ENCODE data around the gene OPRM1. TPM values are rescaled to one million over a fixed set of nuclear protein-coding genes. Genes with fewer than 3 reads are reported as not detected.

OPRM1 gene
- total RNA-seq, 4 donors from 2014 or later, result not detected

GRCh38 chr6:154223296-154223695 lies 184.3 kb downstream of the OPRM1 start:
- H3K27me3 ChIP-seq, result no peaks in the 10 kb centered on the region
- H3K9me3 ChIP-seq, result no peaks in the 10 kb centered on the region
- H3K36me3 ChIP-seq, result no peaks in the 10 kb centered on the region
- H3K4me3 ChIP-seq, result no peak overlapping the region
- 100% methylated on average over 2 of the region's 2 CpGs for WGBS, 2 donors
- H3K4me1 ChIP-seq, result no peaks in the 10 kb centered on the region
- H3K27ac ChIP-seq, result no peak overlapping the region
- no peak for TF ChIP-seq EP300 (IDR thresholded peaks at IDR 0.05)
- no peak for TF ChIP-seq CTCF (IDR thresholded peaks at IDR 0.05)
- TF ChIP-seq POLR2A (IDR thresholded peaks at IDR 0.05), result no peak
- DNase-seq (ENCODE audit: low spot score in 2 of 2), result no peak

- DNase-seq (ENCODE audit: low spot score in 2 of 2), result no peak
- Histone ChIP-seq H3K4me1 (no peaks in the 10 kb centered on the region), H3K27ac (no peak overlapping the region), H3K4me3 (no peak overlapping the region), H3K27me3 (no peaks in the 10 kb centered on the region), H3K36me3 (no peaks in the 10 kb centered on the region), H3K9me3 (no peaks in the 10 kb centered on the region)
- no peak for TF ChIP-seq POLR2A (IDR thresholded peaks at IDR 0.05)
- 68 to 75% methylated on average over 3 of the region's 3 CpGs for WGBS, 2 donors
Observed at GRCh38 chr6:154226461-154226860, 187.4 kb downstream of the OPRM1 start.

- Histone ChIP-seq H3K27me3 (no peaks in the 10 kb centered on the region), H3K4me3 (no peak overlapping the region), H3K4me1 (peaks cover 0 to 5% (median 0%) of the 10 kb centered on the region in 4 donors), H3K27ac (no peak overlapping the region), H3K9me3 (no peaks in the 10 kb centered on the region), H3K36me3 (no peaks in the 10 kb centered on the region)
- 78 to 82% methylated on average over 7 of the region's 7 CpGs for WGBS, 2 donors
- no peak for DNase-seq (ENCODE audit: low spot score in 2 of 2)
- TF ChIP-seq EP300 (IDR thresholded peaks at IDR 0.05) (no peak), CTCF (IDR thresholded peaks at IDR 0.05) (no peak), POLR2A (IDR thresholded peaks at IDR 0.05) (no peak)
Observed at GRCh38 chr6:154227862-154228520, 189.0 kb downstream of the OPRM1 start.

- no peaks in the 10 kb centered on the region for H3K36me3 ChIP-seq
- no peak overlapping the region for H3K27ac ChIP-seq
- H3K27me3 ChIP-seq, result no peaks in the 10 kb centered on the region
- no peak overlapping the region for H3K4me3 ChIP-seq
- TF ChIP-seq POLR2A (IDR thresholded peaks at IDR 0.05), result no peak
- TF ChIP-seq CTCF (IDR thresholded peaks at IDR 0.05), result no peak
- TF ChIP-seq EP300 (IDR thresholded peaks at IDR 0.05), result no peak
- peaks cover 0 to 5% (median 0%) of the 10 kb centered on the region in 4 donors for H3K4me1 ChIP-seq
- DNase-seq (ENCODE audit: low spot score in 2 of 2), result no peak
- no peaks in the 10 kb centered on the region for H3K9me3 ChIP-seq
- 91 to 97% methylated on average over 4 of the region's 4 CpGs for WGBS, 2 donors
Observed at GRCh38 chr6:154228521-154228905, 189.5 kb downstream of the OPRM1 start.

- DNase-seq (ENCODE audit: low spot score in 2 of 2), result no peak
- H3K9me3 ChIP-seq, result no peaks in the 10 kb centered on the region
- no peaks in the 10 kb centered on the region for H3K27me3 ChIP-seq
- no peaks in the 10 kb centered on the region for H3K36me3 ChIP-seq
- peaks cover 0 to 5% (median 0%) of the 10 kb centered on the region in 4 donors for H3K4me1 ChIP-seq
- no peak overlapping the region for H3K4me3 ChIP-seq
- no peak overlapping the region for H3K27ac ChIP-seq
- WGBS, 2 donors, result 80 to 88% methylated on average over 6 of the region's 6 CpGs
- TF ChIP-seq CTCF (IDR thresholded peaks at IDR 0.05), result no peak
- TF ChIP-seq POLR2A (IDR thresholded peaks at IDR 0.05), result no peak
- TF ChIP-seq EP300 (IDR thresholded peaks at IDR 0.05), result no peak
Observed at GRCh38 chr6:154229786-154230185, 190.7 kb downstream of the OPRM1 start.
